HG03103 (cell line): ENCODE data around the gene DOP1A.

Experiments used
- ATAC-seq: cut with Tn5 transposase; IDR thresholded peaks from one replicate; pipeline ENCODE4 v1.9.1; 2021; ENCODE audit warnings: low read depth; ENCODE audit not compliant: unreplicated experiment

DOP1A gene

GRCh38 chr6:83071023-83071422, 3.6 kb downstream of the DOP1A start:
- ATAC-seq = peak; percentile 49

- no peak for ATAC-seq
Observed at GRCh38 chr6:83071707-83072106, 4.2 kb downstream of the DOP1A start.

- ATAC-seq = no peak
Observed at GRCh38 chr6:83072726-83073125, 5.3 kb downstream of the DOP1A start.

DNA sequence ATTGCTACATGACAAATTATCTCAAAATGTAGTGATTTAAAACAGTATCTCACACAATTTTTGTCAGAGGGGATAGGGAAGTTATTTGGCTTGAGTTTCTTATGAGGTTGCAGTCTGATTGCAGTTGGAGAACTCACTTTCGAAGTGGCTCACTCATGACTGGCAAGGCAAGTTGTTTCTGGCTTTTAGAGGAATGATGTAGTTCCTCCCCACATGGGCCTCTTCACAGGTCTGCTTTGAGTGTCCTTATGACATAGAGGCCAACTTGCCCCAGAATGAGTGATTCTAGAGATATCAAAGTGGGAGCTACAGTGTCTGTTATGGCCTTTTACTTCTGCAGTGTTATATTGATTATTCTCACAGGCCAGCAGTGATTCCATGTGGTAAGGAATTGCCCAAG, 6.1 kb downstream of the DOP1A start:
- ATAC-seq = no peak

- no peak for ATAC-seq
Observed at GRCh38 chr6:83083476-83083875, 16.0 kb downstream of the DOP1A start.

- ATAC-seq = peak; percentile 98
Observed at GRCh38 chr6:83086751-83087150, 19.3 kb downstream of the DOP1A start.

DNA sequence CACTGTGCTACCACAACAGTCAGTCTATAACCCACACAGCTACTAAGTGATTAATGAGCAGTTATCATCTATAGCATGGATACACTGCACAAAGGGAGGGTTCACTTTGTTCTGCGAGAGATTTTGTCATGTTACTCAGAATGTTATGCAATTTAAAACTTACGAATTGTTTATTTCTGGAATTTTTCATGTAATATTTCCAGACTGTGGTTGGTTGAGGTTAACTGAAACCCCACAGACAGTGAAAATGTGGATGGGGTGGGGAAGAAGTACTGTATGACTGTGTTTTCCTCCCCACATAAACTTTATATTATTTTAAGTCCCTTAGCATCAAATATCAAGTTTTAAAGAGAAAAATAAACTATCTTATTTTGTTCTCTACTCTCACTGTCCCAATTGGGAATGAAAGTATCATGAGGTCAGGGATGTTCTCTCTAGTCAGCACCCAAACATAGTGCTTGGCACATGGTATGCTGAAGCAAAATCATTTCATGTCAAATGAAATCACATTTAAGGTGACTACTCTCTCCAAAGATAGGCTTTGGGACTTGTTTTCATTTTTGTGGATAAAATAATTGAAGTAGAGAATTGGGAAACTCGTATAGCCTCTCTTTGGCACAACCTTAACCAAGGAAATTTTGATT, 25.4 kb downstream of the DOP1A start:
- ATAC-seq = no peak

- ATAC-seq = no peak
Observed at GRCh38 chr6:83096791-83097190, 29.3 kb downstream of the DOP1A start.

DNA sequence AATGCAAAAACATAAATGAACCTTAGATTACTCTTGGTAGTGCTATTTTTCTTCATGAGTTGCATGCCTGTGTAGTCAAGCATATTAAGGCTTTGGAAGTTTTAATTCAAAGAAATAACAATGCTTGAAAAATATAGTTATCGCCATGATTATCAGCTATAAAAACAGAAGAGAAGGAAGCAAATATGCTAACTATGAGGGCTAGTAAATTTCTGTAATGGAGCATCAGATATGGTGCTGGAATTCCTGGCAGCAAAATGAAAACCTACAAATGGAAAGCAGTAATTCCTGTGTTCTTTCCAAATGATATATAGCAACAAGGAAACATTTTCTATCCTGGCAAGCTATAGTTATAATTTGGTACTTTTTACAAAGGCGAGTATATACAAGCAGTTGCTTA, 29.7 kb downstream of the DOP1A start:
- no peak for ATAC-seq

DNA sequence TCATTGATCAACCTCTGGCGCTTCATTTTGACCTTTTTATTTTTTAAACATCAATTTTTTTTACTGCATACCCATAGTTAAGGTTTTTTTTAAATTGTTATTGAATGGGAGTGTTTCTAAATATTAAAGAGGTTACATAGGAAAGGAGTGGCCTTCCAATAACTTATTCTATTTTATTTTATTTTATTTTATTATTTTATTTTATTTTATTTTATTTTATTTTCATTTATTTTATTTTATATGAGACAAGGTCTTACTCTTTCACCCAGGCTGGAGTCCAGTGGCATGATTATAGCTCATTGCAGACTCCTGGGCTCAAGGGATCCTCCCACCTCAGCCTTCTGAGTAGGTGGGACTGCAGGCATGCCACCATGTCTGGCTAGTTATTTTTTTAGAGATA, 30.2 kb downstream of the DOP1A start:
- ATAC-seq = no peak

DNA sequence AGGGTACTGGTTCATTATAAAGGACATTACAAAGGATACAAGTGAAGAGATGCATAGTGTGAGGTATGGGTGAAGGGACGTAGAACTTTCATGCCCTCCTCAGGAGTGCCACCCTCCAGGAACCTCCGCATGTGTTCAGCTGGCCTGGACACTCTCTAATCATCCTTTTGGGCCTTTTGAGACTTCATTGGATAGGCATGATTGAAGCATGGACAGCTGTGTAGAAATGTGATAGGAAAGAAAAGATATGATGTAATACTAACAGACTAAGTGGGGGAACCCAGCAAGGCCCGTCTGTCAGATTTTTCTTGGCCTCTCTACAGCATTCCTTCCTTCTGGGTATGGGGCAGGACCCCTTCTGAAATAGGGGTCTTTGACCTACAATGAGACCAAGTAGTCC, 31.1 kb downstream of the DOP1A start:
- ATAC-seq = no peak

GRCh38 chr6:83108378-83108777, 40.9 kb downstream of the DOP1A start:
- no peak for ATAC-seq

GRCh38 chr6:83113258-83113657, 45.8 kb downstream of the DOP1A start:
- no peak for ATAC-seq

DNA sequence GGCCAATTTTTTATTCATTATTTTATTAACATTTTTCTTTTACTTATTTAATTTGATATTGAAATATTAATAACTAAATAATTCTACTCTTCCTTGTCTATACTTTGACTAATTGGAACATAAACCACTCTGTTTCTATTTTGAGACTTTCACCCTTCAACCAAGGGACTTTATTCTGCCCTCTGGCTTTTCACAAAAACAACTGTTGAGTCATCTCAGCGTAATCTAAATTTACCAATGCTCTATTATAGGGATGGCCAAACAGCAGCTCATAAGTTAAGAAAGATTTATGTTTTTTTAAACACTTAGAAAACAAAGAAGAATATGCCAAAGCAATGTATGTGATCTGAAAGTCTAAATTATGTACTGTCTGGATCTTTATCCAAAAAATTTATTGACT, 46.7 kb downstream of the DOP1A start:
- ATAC-seq = no peak

DNA sequence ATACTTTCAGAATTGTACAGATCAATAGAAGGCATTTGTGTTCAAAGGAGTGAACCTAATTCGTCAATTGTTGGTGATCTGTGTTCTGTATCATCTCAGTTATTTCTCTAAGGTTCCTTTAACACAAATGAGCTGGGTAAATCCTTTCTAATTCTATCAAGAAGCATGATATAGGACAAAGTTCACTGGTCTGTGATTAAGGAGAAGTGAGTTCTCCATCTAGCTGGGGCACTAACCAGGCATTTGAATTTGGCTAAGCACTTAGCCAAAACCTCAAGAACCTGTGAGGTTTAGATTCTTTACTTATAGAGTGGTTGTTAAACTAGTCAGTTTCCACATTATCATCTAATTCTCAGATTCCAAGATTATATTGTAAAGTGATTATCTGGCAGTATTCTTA, 50.3 kb downstream of the DOP1A start:
- ATAC-seq = no peak

DNA sequence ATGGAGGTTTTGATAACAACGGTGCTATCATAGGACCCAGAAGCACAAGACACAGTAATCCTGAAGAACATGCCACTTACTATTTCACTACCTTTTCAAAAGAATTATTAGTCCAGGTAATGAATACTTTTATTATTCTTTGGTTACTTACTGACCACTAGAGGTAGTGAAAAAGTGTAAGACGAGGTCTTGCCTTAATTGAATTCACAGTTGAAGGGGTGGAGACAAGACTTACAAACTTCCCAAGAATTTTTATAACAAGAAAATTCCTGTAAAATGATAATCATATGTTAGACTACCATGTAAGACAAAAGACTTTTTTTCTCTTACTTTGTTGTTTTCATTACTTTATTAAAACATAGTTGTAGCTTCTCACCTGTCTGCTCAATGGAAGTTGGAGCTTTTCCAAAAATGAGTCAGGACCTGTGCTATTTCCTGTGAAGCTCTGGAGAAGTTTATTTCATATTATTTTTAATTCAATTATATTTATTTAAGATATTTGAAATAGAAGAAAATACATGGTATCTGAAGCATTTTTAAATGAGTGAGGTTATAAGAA, 52.4 kb downstream of the DOP1A start:
- no peak for ATAC-seq

DNA sequence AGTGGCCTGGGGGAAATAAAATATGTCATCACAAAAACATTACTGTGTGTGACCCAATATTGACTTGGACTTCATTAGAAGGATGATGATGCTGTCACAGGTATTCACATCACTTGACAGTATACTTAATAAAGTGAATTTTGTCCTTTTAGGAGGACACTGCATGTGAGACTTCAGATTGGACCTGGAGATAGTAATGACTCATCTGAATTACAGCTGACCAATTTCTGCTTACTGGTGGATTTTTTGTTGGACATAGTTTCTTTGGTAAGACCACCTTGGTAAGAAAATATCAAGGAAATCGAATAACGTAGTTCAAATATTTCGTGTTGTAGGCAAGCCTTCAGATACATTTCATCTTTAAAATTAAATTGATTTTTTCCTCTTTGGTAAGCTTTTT, 57.1 kb downstream of the DOP1A start:
- no peak for ATAC-seq

GRCh38 chr6:83125425-83125824, 58.0 kb downstream of the DOP1A start:
- ATAC-seq = no peak

DNA sequence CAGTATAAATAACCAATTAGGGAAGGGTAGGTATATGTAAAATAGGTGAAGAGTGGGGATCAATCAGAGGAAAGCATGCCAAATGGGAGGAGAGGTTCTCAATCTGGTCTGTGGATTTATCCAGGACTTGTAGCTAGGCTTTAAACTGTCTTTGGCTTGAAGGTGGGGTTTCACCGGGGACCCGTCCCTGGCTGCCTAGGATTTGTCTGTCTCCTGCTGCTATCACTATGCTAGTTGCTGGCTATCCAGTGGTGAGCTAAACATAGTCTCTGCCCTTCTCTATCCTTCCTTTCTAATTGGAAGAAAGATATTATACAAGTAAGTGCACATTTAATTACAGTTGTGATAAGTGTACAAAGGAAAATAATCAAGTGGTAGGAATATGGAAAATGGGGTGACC, 58.8 kb downstream of the DOP1A start:
- ATAC-seq = no peak

- no peak for ATAC-seq
Observed at GRCh38 chr6:83126807-83127206, 59.3 kb downstream of the DOP1A start.

DNA sequence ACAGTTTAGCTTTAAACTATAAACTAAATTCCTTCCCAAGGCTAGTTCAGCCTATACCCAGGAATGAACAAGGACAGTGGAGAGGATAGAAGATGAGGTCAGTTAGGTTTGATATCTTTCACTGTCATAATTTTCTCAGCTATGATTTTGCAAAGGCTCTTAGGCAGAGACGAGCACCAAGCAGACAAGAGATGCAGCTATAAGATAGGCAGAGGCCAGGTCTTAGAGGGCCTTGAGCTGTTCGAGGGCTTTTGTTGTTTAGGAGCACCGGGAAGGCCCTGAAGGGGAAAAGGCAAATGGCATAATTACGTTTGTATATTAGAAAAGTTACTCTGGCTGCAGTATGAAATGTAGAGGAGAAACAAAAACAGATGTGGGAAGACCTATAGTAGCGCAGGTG, 59.8 kb downstream of the DOP1A start:
- ATAC-seq = no peak

DNA sequence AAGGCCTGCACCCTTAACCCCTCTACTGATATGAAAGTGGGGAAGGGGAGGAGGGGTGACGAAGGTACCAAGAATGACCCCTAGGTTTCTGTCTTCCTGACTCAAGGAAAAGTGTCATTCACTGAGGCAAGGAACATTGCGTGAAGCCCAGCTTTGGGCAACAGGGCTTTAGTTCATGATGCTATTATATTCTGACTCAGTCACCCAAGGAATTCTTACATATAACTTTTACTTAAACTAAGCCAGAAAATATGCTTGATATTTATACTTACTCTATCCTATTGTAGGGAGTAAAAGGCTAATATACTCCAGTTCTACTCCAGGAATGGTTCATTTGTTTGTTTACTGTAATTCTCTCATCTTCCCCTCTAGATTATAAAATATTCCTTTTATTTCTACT, 60.5 kb downstream of the DOP1A start:
- no peak for ATAC-seq

DNA sequence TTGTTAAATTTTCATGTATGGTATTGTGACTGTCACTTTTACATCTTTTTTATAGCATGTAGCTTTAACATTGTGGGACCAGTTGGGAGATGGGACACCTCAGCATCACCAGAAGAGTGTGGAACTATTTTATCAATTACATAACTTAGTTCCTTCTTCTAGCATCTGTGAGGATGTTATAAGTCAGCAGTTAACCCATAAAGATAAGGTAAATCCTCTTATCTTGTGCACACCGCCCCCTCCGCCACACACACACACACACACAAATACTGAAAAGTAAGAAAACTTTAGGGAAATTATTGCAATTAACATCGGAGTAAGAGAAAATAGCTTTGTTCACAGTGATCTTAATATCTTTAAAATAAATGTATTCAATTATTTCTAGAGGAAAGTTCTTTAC, 64.7 kb downstream of the DOP1A start:
- ATAC-seq = no peak
